Astrocyte (in vitro differentiated cells and primary cell): Measurements from ENCODE around the gene DLGAP4. TPM values are rescaled to one million over a fixed set of nuclear protein-coding genes. Genes with fewer than 3 reads are reported as not detected.
A peak's percentile ranks its signal among the peaks of the same experiment; 100 is the strongest.

ENCODE experiments used
- DNase-seq: peaks from one replicate; pipeline ENCODE4 v3.0.0-alpha.2; 2010; ENCODE audit warnings: low read depth
- FAIRE-seq: peaks from 2 replicates; lab custom pipeline; 2011; peaks lifted over from hg19 to GRCh38; lab: Jason Lieb, UNC
- H2AFZ ChIP-seq: 2 replicates; pipeline ENCODE4 v1.6.0; 2012; ENCODE audit warnings: low read depth, low read length, inconsistent platforms
- H3K27ac ChIP-seq: 2 replicates; pipeline ENCODE4 v1.5.1; 2011; ENCODE audit warnings: low read depth, low read length, inconsistent platforms
- H3K27me3 ChIP-seq: 2 replicates; pipeline ENCODE4 v1.6.0; 2011; ENCODE audit warnings: low read length, inconsistent platforms; ENCODE audit not compliant: insufficient read depth
- H3K36me3 ChIP-seq: 2 replicates; pipeline ENCODE4 v1.5.1; 2011; ENCODE audit warnings: low read length, inconsistent platforms; ENCODE audit not compliant: insufficient read depth
- H3K4me1 ChIP-seq: 2 replicates; pipeline ENCODE4 v1.5.1; 2011; ENCODE audit warnings: low read length, inconsistent platforms; ENCODE audit not compliant: insufficient read depth
- H3K4me2 ChIP-seq: 2 replicates; pipeline ENCODE4 v1.6.0; 2012; ENCODE audit warnings: low read length, inconsistent platforms
- H3K4me3 ChIP-seq: 2 replicates; pipeline ENCODE4 v1.5.1; 2011; ENCODE audit warnings: low read depth, mild to moderate bottlenecking, low read length, inconsistent platforms; ENCODE audit not compliant: insufficient read depth
- H3K79me2 ChIP-seq: 2 replicates; pipeline ENCODE4 v1.6.0; 2012; ENCODE audit warnings: mild to moderate bottlenecking, low read length, inconsistent platforms; ENCODE audit not compliant: insufficient read depth
- H3K9ac ChIP-seq: 2 replicates; pipeline ENCODE4 v1.6.0; 2012; ENCODE audit warnings: mild to moderate bottlenecking, low read length, inconsistent platforms
- H3K9me3 ChIP-seq: 2 replicates; pipeline ENCODE4 v1.5.1; 2012; ENCODE audit warnings: low read depth, mild to moderate bottlenecking, low read length, inconsistent platforms; ENCODE audit not compliant: insufficient read depth
- H4K20me1 ChIP-seq: 2 replicates; pipeline ENCODE4 v1.6.0; 2012; ENCODE audit warnings: low read length, inconsistent platforms; ENCODE audit not compliant: insufficient read depth
- H3K27ac Mint-ChIP-seq: one replicate; pipeline ENCODE4 v1.8.0; 2021; ENCODE audit warnings: mild to moderate bottlenecking, mixed read lengths; ENCODE audit not compliant: unreplicated experiment
- H3K27me3 Mint-ChIP-seq: one replicate; pipeline ENCODE4 v1.8.0; 2021; ENCODE audit warnings: low read depth, mixed read lengths; ENCODE audit not compliant: unreplicated experiment
- H3K36me3 Mint-ChIP-seq: one replicate; pipeline ENCODE4 v1.8.0; 2021; ENCODE audit warnings: low read depth, mixed read lengths; ENCODE audit not compliant: unreplicated experiment
- H3K4me1 Mint-ChIP-seq: one replicate; pipeline ENCODE4 v1.8.0; 2021; ENCODE audit warnings: low read depth, mixed read lengths; ENCODE audit not compliant: unreplicated experiment
- H3K4me3 Mint-ChIP-seq: one replicate; pipeline ENCODE4 v1.8.0; 2021; ENCODE audit warnings: mild to moderate bottlenecking, moderate library complexity, mixed read lengths; ENCODE audit not compliant: unreplicated experiment
- H3K9me3 Mint-ChIP-seq: one replicate; pipeline ENCODE4 v1.8.0; 2021; ENCODE audit warnings: mild to moderate bottlenecking, mixed read lengths; ENCODE audit not compliant: unreplicated experiment
- EZH2 ChIP-seq: IDR thresholded peaks from 2 replicates; pipeline ENCODE4 v1.6.1; 2012; ENCODE audit warnings: mild to moderate bottlenecking, low read length, inconsistent platforms; ENCODE audit not compliant: insufficient read depth
- total RNA-seq: library from RNA; stranded (reverse); gene quantifications from 2 replicates; pipeline ENCODE4 v1.2.1, GENCODE V29; 2021
- TF ChIP-seq, protein P1 (sequence below): IDR thresholded peaks from 2 replicates; pipeline ENCODE4 v1.5.1; 2011; ENCODE audit warnings: low read depth, mild to moderate bottlenecking, inconsistent platforms, low read length, moderate library complexity; ENCODE audit not compliant: insufficient read depth

DLGAP4 gene
- total RNA-seq, 1 donor from 2014 or later: 135 TPM

DNA sequence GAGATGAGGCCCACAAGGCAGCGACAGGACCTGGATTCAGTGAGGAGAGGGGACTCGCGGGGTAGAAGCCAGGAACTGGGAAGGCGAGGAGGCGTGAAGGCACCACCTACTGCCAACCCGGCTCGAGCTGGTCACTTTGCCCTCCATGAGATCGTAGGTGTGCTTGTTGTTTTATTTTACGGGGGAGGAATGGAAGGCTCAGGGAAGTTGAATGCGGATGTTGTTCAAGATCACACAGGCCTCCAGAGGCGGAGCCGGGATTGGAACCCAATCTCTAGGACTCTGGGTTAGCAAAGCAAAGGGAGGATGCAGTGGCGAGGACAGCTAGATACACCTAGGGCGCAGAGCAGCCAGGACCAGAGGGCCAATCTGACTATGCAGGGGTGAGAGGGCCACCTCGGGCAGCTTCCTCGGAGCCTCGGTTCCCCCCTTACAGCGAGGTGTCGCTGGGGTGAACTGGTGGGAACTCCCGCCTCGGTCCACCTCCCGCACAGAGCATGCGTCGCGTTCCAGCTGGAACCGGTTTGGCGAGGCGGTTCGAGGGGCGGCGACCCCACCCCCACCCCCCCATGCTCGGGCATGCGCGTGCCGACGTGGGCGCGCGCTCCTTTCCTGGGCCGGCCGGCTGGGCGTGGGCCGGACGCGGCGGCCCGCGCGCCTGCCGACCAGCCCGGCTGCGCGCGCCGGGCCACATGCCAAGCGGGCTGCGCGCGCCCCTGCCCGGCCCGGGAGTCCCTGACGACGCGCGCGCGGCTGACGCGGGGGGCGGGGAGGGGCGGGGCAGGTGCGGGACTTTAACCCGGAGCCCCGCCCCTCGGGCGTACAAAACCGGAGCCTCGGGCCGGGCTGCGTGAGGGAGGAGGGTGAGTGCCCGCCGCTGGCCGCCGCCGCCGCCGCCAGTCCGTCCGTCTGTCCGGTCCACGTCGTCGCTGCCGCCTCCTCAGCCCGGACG is 154.8 kb downstream of the DLGAP4 start:
- Histone ChIP-seq H2AFZ (peak overlapping the region; percentile 94), H3K79me2 (peaks cover 42% of the 10 kb centered on the region), H3K27me3 (no peaks in the 10 kb centered on the region), H4K20me1 (peaks cover 42% of the 10 kb centered on the region), H3K9me3 (no peaks in the 10 kb centered on the region), H3K4me3 (peak overlapping the region; percentile 27), H3K27ac (peak overlapping the region; percentile 73), H3K4me1 (peaks cover 33% of the 10 kb centered on the region), H3K4me2 (peak overlapping the region; percentile 80), H3K36me3 (peaks cover 3% of the 10 kb centered on the region), H3K9ac (peak overlapping the region; percentile 71)
- Mint-ChIP-seq H3K9me3 (no peaks in the 10 kb centered on the region), H3K27me3 (peaks cover 4% of the 10 kb centered on the region), H3K27ac (peak overlapping the region; percentile 87), H3K4me3 (peak overlapping the region; percentile 83), H3K36me3 (peaks cover 1% of the 10 kb centered on the region), H3K4me1 (peaks cover 22% of the 10 kb centered on the region)
- FAIRE-seq: no peak
- DNase-seq: peak; percentile 65
- TF ChIP-seq EZH2: no peak
- TF ChIP-seq, protein P1, sequence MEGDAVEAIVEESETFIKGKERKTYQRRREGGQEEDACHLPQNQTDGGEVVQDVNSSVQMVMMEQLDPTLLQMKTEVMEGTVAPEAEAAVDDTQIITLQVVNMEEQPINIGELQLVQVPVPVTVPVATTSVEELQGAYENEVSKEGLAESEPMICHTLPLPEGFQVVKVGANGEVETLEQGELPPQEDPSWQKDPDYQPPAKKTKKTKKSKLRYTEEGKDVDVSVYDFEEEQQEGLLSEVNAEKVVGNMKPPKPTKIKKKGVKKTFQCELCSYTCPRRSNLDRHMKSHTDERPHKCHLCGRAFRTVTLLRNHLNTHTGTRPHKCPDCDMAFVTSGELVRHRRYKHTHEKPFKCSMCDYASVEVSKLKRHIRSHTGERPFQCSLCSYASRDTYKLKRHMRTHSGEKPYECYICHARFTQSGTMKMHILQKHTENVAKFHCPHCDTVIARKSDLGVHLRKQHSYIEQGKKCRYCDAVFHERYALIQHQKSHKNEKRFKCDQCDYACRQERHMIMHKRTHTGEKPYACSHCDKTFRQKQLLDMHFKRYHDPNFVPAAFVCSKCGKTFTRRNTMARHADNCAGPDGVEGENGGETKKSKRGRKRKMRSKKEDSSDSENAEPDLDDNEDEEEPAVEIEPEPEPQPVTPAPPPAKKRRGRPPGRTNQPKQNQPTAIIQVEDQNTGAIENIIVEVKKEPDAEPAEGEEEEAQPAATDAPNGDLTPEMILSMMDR: no peak

DNA sequence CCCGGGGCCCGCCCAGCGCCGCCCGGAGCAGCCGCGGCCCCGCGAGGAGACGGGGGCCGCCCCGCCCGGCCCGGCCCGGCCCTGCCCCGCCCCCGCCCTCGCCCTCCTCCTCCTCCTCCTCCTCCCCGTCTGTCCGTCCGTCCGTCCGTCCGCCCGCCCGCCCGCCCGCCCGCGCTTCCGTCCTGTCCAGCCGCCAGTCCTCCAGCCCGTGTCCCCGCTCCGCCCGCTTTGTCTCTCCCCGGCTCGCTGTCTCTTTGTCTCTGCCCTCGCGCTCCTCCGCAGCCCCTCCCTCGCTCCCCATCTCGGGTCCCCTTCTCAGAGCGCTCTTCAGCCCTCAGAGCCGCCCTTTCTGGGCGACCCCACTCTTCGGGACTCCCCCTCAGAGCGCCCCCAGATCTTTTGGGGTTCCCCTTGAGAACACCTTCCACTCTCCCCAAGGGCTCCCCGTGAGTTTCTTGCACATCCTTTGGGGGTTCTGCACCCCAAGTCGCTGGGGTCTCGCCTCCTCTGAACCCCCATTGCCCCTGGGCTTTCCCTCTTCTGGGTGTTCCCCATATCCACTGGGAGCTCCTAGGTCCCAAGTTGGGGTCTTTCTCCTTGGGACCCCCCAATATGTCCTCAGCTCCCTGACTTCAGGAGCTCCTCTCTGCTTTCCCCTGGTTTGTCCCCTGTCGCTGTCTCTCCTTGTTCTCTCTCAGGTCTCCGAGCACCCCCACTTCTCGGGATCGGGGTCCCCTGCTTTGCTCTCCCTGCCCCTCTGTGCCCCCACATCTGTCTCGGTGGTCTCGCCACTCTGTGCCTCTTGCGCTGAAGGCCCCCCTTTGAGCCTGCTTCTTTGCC is 155.7 kb downstream of the DLGAP4 start:
- Mint-ChIP-seq H3K36me3 (peaks cover 1% of the 10 kb centered on the region), H3K27me3 (peaks cover 3% of the 10 kb centered on the region), H3K27ac (peak overlapping the region; percentile 94), H3K4me3 (peak overlapping the region; percentile 98), H3K4me1 (peaks cover 30% of the 10 kb centered on the region), H3K9me3 (no peaks in the 10 kb centered on the region)
- H3K4me3 ChIP-seq: peak overlapping the region; percentile 97
- H4K20me1 ChIP-seq: peaks cover 51% of the 10 kb centered on the region
- peaks cover 42% of the 10 kb centered on the region for H3K4me1 ChIP-seq
- H3K4me2 ChIP-seq: peak overlapping the region; percentile 94
- DNase-seq: no peak
- H3K36me3 ChIP-seq: peaks cover 3% of the 10 kb centered on the region
- no peak for FAIRE-seq
- peak overlapping the region; percentile 92 for H3K27ac ChIP-seq
- no peaks in the 10 kb centered on the region for H3K27me3 ChIP-seq
- peaks cover 51% of the 10 kb centered on the region for H3K79me2 ChIP-seq
- H3K9me3 ChIP-seq: no peaks in the 10 kb centered on the region
- TF ChIP-seq, protein P1: no peak
- TF ChIP-seq EZH2: no peak
- no peak overlapping the region for H2AFZ ChIP-seq
- H3K9ac ChIP-seq: peak overlapping the region; percentile 100
